Activated CD4-positive, alpha-beta T cell treated with anti-CD3 and anti-CD28 coated beads, Interleukin-2, amount 10 ng/mL, durations not matched to agents 7 days and 5 days (primary cell): ENCODE measurements around the gene SPTB. TPM values are rescaled to one million over a fixed set of nuclear protein-coding genes. Genes with fewer than 3 reads are reported as not detected.

Source experiments
- CTCF ChIA-PET: fragments of 350-600 bp; sonication (Branson Sonifier 250); formaldehyde crosslinking; loops from one replicate; lab custom pipeline; 2021; ENCODE audit warnings: antibody characterized with exemption; lab: Charles Lee
- POLR2A ChIA-PET: fragments of 350-600 bp; sonication (Branson Sonifier 250); formaldehyde crosslinking; loops from one replicate; lab custom pipeline; 2021; ENCODE audit warnings: antibody characterized with exemption; lab: Charles Lee
- DNase-seq: peaks from one replicate; pipeline ENCODE4 v3.0.0-alpha.2; 2020
- H3K27ac Mint-ChIP-seq: one replicate; pipeline ENCODE4 v1.8.0; 2021; ENCODE audit warnings: mild to moderate bottlenecking, moderate library complexity, mixed read lengths
- H3K27me3 Mint-ChIP-seq: one replicate; pipeline ENCODE4 v1.8.0; 2021; ENCODE audit warnings: mixed read lengths
- H3K36me3 Mint-ChIP-seq: one replicate; pipeline ENCODE4 v1.8.0; 2021; ENCODE audit warnings: low read depth, mixed read lengths
- H3K4me1 Mint-ChIP-seq: one replicate; pipeline ENCODE4 v1.8.0; 2021; ENCODE audit warnings: mixed read lengths
- H3K4me3 Mint-ChIP-seq: one replicate; pipeline ENCODE4 v1.8.0; 2021; ENCODE audit warnings: mild to moderate bottlenecking, moderate library complexity, mixed read lengths
- H3K9me3 Mint-ChIP-seq: one replicate; pipeline ENCODE4 v1.8.0; 2021; ENCODE audit warnings: mixed read lengths
- total RNA-seq, 2 experiments: library from RNA; stranded (reverse); gene quantifications; one replicate each; pipeline ENCODE4 v1.2.3, GENCODE V29; 2021

SPTB gene
- total RNA-seq, 2 experiments from 2014 or later: not detected

DNA sequence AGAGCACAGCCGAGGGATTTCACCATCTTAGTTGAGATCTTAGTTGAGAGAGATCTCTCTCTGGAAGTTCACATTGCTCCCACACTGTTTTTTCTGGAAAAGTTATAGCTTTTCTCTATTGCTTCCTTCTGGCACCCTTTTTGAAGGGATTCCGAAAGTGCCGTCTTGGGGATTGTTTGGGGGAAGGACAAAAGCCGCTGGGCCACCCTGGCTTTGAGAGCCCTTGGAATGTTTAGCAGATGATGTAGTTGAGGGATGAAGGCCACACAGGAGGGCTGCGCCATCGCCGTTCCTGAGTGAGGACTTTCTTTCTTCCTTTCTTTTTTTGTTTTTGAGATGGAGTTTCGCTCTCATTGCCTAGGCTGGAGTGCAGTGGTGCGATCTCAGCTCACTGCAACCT is 157.8 kb downstream of the SPTB start:
- Mint-ChIP-seq H3K27ac (peak overlapping the region; percentile 43), H3K9me3 (peaks cover 2% of the 10 kb centered on the region), H3K4me3 (no peak overlapping the region), H3K27me3 (no peaks in the 10 kb centered on the region), H3K36me3 (peaks cover 26% of the 10 kb centered on the region), H3K4me1 (peaks cover 88% of the 10 kb centered on the region)
- POLR2A ChIA-PET: no interaction called here
- DNase-seq: no peak
- CTCF ChIA-PET: interaction anchor here (1.0 to 1.7 kb wide), 3 partner anchors 11 to 20 kb away, joined by 3 to 4 read pairs (median 3); no protein-coding TSS in a partner anchor

DNA sequence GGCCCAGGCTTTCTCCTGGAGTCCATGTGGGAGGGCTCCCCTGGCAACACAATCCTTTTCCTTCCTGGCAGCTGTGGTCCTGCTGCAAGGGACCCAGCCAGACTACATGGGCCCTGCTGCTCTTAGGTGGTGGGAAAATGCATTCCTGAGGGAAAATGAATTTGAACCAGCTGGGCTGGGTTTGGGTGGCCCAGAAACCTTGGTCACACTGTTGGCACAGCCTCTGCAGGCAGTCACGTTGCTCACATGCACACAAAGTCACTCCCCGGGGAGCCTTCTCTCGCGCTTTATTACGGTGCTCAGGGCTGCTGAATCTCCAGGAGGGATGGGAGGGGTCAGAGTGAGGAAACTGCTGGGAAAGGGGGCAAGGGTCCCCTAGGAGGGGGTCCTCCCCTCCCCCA is 158.3 kb downstream of the SPTB start:
- Mint-ChIP-seq H3K4me1 (peaks cover 87% of the 10 kb centered on the region), H3K4me3 (no peak overlapping the region), H3K9me3 (peaks cover 2% of the 10 kb centered on the region), H3K27me3 (no peaks in the 10 kb centered on the region), H3K27ac (peak overlapping the region; percentile 78), H3K36me3 (peaks cover 26% of the 10 kb centered on the region)
- no peak for DNase-seq
- ChIA-PET POLR2A (no interaction called here), CTCF (interaction anchor here (1.1 to 1.7 kb wide), 2 partner anchors 11 to 16 kb away, joined by 3 to 4 read pairs; no protein-coding TSS in a partner anchor)

DNA sequence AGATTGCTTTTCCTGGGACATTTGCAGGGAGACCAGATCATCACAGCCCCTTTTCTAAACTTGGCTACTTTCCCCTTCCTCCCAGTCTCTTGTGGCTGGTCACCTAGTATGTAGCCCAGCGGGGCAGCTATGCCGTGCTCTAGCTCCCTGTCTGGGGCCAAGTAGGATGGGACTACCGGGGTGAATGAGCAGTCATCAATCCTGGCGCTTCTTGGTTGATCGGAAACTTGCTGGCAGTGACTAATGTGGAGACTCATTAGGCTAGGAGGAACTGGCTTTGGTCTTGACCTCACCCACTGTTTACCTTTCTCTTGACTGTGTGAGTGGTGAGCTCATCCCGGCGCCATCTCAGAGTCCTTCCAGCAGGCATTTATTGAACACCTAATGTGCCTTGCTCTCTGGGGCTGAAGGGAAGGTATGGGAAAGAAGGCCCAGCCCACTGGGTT is 159.6 kb downstream of the SPTB start:
- DNase-seq: no peak
- no peak overlapping the region for H3K4me3 Mint-ChIP-seq
- H3K4me1 Mint-ChIP-seq: peaks cover 79% of the 10 kb centered on the region
- H3K9me3 Mint-ChIP-seq: peaks cover 2% of the 10 kb centered on the region
- no peaks in the 10 kb centered on the region for H3K27me3 Mint-ChIP-seq
- CTCF ChIA-PET: interaction anchor here (1.7 kb wide), 1 partner anchor 15 kb away, joined by 4 read pairs; no protein-coding TSS in a partner anchor
- H3K27ac Mint-ChIP-seq: peak overlapping the region; percentile 33
- POLR2A ChIA-PET: no interaction called here
- peaks cover 26% of the 10 kb centered on the region for H3K36me3 Mint-ChIP-seq

DNA sequence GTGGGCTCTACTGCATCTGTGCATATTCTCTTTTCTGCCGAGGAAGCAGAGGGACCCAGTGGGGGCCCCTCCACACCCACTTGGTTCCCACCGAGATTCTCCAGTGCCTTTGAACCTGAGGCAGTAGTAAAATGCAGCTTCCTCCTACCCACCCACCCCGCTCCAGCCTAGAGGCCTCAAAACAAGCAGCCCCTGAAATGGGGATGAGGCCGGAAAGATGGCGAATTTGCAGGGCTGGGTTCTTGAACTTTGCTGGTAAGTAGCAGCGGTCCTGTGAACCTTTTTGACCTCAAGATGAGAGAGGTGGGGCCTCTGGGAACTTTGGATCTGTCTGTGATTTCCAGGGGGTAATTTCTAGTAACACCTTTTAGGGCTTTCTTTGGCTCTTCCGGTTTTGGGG is 160.1 kb downstream of the SPTB start:
- Mint-ChIP-seq H3K4me1 (peaks cover 74% of the 10 kb centered on the region), H3K4me3 (no peak overlapping the region), H3K36me3 (peaks cover 28% of the 10 kb centered on the region), H3K9me3 (peaks cover 3% of the 10 kb centered on the region), H3K27ac (peak overlapping the region; percentile 33), H3K27me3 (no peaks in the 10 kb centered on the region)
- DNase-seq: no peak
- POLR2A ChIA-PET: no interaction called here
- CTCF ChIA-PET: no interaction called here

DNA sequence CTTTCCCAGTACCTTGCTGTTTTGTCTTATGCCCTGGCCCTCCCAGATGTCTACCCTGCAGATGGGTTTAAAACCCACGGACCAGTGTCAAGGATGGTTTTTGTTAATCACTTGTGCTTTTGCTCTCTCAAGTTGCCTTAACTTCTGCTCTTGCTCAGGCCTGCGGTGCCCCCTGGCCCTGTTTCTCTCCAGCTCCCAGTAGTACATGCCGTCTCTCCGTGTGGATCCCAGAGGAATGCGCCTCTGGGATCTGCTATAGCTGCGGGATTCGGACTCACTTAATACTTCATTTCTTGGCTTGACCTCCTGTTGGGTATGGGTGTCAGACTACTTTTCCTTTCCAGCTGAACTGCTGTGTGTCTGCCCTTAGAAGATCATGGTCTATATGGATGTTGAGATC is 160.9 kb downstream of the SPTB start:
- H3K27ac Mint-ChIP-seq: no peak overlapping the region
- DNase-seq: no peak
- H3K4me3 Mint-ChIP-seq: no peak overlapping the region
- CTCF ChIA-PET: interaction anchor here (1.7 kb wide), 1 partner anchor 10 kb away, joined by 8 read pairs; no protein-coding TSS in a partner anchor
- peaks cover 6% of the 10 kb centered on the region for H3K27me3 Mint-ChIP-seq
- POLR2A ChIA-PET: no interaction called here
- peaks cover 71% of the 10 kb centered on the region for H3K4me1 Mint-ChIP-seq
- H3K36me3 Mint-ChIP-seq: peaks cover 29% of the 10 kb centered on the region
- H3K9me3 Mint-ChIP-seq: peaks cover 10% of the 10 kb centered on the region

DNA sequence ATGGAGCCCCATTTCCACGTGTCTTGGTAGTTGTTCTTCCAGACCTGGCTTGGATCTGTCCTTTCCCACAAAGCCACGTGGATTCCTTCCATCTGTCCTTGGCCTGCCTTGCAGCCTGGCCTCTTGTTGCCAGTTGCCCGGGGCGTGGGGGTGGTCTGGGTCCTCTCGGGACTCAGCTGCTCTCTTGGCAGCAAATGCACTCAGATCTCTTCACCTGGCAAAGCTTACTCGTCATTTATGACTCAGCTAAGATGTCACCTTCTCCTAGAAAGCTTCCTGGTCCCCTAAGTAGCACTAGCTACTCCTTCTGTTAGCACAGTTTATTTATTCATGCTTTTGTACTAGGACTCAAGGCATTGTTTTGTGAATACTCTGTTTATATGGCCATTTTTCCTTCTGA is 161.8 kb downstream of the SPTB start:
- ChIA-PET POLR2A (no interaction called here), CTCF (interaction anchor here (1.2 to 1.7 kb wide), 3 partner anchors 9 to 16 kb away, joined by 3 to 8 read pairs (median 3); no protein-coding TSS in a partner anchor)
- Mint-ChIP-seq H3K27me3 (peaks cover 13% of the 10 kb centered on the region), H3K9me3 (peaks cover 16% of the 10 kb centered on the region), H3K4me3 (no peak overlapping the region), H3K27ac (peak overlapping the region; percentile 25), H3K36me3 (peaks cover 31% of the 10 kb centered on the region), H3K4me1 (peaks cover 63% of the 10 kb centered on the region)
- no peak for DNase-seq

DNA sequence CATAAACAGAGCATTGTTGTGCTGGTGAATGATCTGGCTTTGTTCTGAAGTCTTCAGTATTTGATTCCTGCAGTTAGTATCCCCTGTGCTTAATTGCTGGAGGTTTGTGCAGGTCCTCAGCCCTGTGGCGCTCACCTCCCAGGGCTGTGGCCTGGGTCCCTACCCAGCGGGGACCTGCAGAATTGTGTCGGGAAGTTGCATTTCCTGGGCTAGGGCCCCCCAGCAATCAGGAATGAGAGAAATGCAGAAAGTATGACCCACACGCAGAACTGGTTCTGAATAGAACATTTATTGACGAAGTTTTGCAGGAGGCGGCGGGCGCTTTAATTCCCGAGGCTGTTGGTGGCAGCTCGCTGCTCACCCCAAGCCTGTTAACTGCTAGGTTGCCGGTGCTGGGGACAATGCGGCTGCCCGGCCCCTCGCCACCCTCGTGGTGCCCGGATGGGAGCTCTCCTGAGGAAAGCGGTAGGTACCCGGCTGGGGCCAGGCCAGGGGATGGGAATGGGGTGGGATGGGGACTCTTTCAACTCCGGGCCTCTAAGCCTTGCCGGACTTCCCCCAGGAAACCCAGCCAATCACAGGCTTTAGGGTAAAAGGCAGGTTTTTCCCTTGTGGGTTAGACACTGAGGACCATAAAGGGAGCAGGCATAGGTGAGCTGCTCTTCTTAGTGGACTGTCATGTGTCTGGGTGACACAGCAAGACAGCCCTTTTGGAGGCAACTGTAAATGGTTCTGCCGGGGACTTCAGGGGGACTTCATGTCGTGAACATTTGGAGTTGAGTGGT is 163.9 kb downstream of the SPTB start:
- no peak for DNase-seq
- peaks cover 20% of the 10 kb centered on the region for H3K9me3 Mint-ChIP-seq

DNA sequence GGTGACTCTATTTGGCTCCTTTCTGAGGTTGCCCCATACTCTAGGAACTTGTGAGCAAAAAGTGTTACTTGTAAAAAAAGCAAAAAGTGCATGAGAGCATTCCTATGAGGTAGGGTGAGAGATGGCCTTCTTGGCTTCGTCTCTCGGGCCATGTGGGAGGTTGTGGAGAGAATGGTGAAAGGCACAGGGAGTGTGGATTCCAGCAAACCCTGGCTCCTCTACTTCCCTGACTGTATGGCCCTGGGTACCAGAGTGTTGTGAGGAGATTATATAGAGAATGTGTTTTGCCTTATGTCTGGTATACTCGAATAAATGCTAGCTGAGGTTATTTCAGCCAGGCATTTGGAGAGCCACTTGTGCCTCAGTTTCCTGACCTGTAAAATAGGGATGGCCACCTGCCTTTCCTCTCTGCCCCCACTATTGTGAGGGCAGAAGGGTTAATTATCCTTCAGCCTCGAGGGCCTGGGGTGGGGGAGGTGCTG is 164.5 kb downstream of the SPTB start:
- Mint-ChIP-seq H3K4me3 (no peak overlapping the region), H3K27ac (no peak overlapping the region), H3K4me1 (peaks cover 44% of the 10 kb centered on the region), H3K9me3 (peaks cover 20% of the 10 kb centered on the region), H3K27me3 (peaks cover 26% of the 10 kb centered on the region), H3K36me3 (peaks cover 38% of the 10 kb centered on the region)
- CTCF ChIA-PET: no interaction called here
- no peak for DNase-seq
- POLR2A ChIA-PET: no interaction called here

More for the DNA sequence above, 163.9 kb downstream of the SPTB start:
- H3K36me3 Mint-ChIP-seq: peaks cover 38% of the 10 kb centered on the region
- peaks cover 26% of the 10 kb centered on the region for H3K27me3 Mint-ChIP-seq
- H3K4me1 Mint-ChIP-seq: peaks cover 45% of the 10 kb centered on the region
- no peak overlapping the region for H3K4me3 Mint-ChIP-seq
- no peak overlapping the region for H3K27ac Mint-ChIP-seq
- POLR2A ChIA-PET: no interaction called here
- CTCF ChIA-PET: no interaction called here

DNA sequence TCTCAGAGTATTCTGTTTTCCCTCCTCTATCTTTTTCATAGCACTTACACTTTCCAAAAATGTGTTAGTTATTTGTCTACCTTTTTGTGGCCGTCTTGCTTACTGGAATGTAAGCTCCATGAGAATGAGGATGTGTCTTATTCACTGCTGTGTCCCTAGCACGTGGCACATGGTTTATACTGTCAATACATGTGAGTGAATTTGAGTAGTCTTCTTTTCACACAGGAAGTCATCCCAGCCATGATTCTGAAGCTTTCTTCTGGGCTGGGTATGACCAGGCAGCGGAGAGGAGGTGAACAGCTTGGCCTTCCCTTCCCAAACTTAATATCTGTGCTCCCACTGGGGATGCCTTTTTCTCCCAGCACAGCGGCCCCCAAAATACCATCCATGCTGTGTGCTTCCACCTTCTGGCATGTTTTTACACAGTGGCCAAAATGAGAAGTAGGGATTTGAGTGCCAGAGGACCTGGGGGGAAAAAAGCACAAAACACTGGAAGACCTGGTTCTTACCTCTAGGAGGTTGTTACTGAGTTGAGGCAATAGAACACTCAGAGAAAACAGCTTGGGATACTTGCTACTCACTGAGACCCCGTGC is 165.2 kb downstream of the SPTB start:
- Mint-ChIP-seq H3K27me3 (peaks cover 26% of the 10 kb centered on the region), H3K27ac (no peak overlapping the region), H3K4me3 (no peak overlapping the region), H3K4me1 (peaks cover 44% of the 10 kb centered on the region), H3K36me3 (peaks cover 36% of the 10 kb centered on the region), H3K9me3 (peaks cover 18% of the 10 kb centered on the region)
- ChIA-PET POLR2A (no interaction called here), CTCF (no interaction called here)
- DNase-seq: no peak

DNA sequence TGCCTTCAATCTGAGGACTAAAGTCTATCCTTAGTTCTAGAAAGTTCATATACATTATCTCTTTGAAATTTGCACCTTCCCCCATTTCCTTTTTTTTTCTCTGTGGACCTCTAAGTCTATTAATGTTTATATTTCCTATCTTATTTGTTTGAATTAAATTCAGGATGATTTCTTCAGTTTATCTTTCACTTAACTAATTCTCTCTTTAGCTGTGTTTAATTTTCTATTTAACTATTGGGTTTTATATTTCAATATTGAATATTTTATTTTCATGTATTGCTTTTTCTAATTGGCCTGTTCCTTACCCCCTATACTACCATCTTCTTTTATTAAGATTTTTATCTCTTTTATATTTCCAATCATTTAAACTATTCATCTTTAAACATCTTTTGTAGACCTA is 166.0 kb downstream of the SPTB start:
- peaks cover 36% of the 10 kb centered on the region for H3K36me3 Mint-ChIP-seq
- H3K27ac Mint-ChIP-seq: no peak overlapping the region
- H3K27me3 Mint-ChIP-seq: peaks cover 26% of the 10 kb centered on the region
- CTCF ChIA-PET: interaction anchor here (0.7 kb wide), 1 partner anchor 51 kb away, joined by 3 read pairs; no protein-coding TSS in a partner anchor
- POLR2A ChIA-PET: no interaction called here
- no peak overlapping the region for H3K4me3 Mint-ChIP-seq
- DNase-seq: no peak
- peaks cover 49% of the 10 kb centered on the region for H3K4me1 Mint-ChIP-seq
- H3K9me3 Mint-ChIP-seq: peaks cover 18% of the 10 kb centered on the region

DNA sequence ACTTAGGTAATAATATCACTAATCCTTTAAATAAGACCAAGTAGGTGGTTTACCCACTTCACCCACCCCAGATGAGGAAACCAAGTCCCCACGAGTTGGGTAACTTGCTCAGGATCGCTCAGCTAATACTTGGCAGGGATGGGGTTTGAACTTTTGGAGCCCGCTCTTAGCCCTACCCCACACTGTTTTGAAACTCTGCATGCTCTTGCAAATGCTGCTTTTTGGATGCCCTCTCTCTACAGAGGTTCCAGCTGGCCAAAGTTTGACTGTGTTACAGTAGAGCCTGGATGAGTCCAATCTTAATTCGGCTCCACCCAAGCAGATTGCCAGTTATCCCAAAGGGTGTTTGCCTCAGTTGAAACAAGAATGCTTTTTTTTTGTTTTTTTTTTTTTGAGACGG is 168.7 kb downstream of the SPTB start:
- H3K4me1 Mint-ChIP-seq: peaks cover 51% of the 10 kb centered on the region
- H3K27ac Mint-ChIP-seq: no peak overlapping the region
- ChIA-PET CTCF (interaction anchor here (0.6 to 0.7 kb wide), 2 partner anchors 10 to 73 kb away, joined by 3 read pairs; no protein-coding TSS in a partner anchor), POLR2A (no interaction called here)
- no peak for DNase-seq
- H3K9me3 Mint-ChIP-seq: peaks cover 18% of the 10 kb centered on the region
- H3K4me3 Mint-ChIP-seq: no peak overlapping the region
- H3K27me3 Mint-ChIP-seq: peaks cover 45% of the 10 kb centered on the region
- H3K36me3 Mint-ChIP-seq: peaks cover 35% of the 10 kb centered on the region

DNA sequence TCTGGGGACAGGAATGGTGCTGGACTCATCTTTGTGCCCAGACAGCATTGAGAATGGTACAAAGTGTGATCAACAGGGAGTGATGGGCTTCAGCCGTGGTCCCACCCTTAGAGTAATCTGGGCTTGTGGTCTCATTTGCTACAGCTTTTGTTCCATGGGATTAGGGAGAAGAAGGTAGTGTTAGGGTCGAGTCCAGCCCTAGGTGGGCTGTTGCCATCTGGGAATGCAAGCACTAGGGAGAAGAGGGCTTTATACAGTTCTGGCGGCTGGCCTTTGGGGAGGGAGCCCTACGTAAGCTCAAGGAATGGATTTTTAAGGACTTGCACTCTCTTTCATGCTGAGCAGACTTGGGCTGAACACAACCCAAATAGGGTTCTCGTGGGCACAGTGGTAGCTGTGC is 170.6 kb downstream of the SPTB start:
- Mint-ChIP-seq H3K36me3 (peaks cover 30% of the 10 kb centered on the region), H3K9me3 (peaks cover 12% of the 10 kb centered on the region), H3K27ac (peak overlapping the region; percentile 68), H3K4me3 (peak overlapping the region; percentile 58), H3K4me1 (peaks cover 54% of the 10 kb centered on the region), H3K27me3 (peaks cover 51% of the 10 kb centered on the region)
- no peak for DNase-seq
- ChIA-PET POLR2A (no interaction called here), CTCF (interaction anchor here (0.9 to 2.4 kb wide), 4 partner anchors 9 to 131 kb away, joined by 3 to 8 read pairs (median 4); no protein-coding TSS in a partner anchor)
